Trophoblast cell (in vitro differentiated cells and primary cell): ENCODE measurements around the gene MOBP.

Experiments
- DNase-seq, 2 donors: peaks; one replicate each; pipeline ENCODE4 v3.0.0-alpha.2; 2016
- H2AFZ ChIP-seq: 2 replicates; pipeline ENCODE4 v1.6.1; 2013; ENCODE audit warnings: low read length, moderate library complexity, mild to moderate bottlenecking; ENCODE audit not compliant: insufficient read depth, poor library complexity
- H2AK5ac ChIP-seq: 2 replicates; pipeline ENCODE4 v1.6.1; 2013; ENCODE audit warnings: mild to moderate bottlenecking, low read length
- H2BK120ac ChIP-seq: 2 replicates; pipeline ENCODE4 v1.6.1; 2013; ENCODE audit warnings: low read length, mild to moderate bottlenecking, moderate library complexity; ENCODE audit not compliant: insufficient read depth, poor library complexity
- H2BK12ac ChIP-seq: 2 replicates; pipeline ENCODE4 v1.6.1; 2013; ENCODE audit warnings: mild to moderate bottlenecking, low read length, moderate library complexity
- H2BK5ac ChIP-seq: 2 replicates; pipeline ENCODE4 v1.6.1; 2013; ENCODE audit warnings: low read length, low read depth, moderate library complexity, mild to moderate bottlenecking; ENCODE audit not compliant: poor library complexity
- H3K14ac ChIP-seq: 2 replicates; pipeline ENCODE4 v1.6.1; 2013; ENCODE audit warnings: mild to moderate bottlenecking, low read length
- H3K18ac ChIP-seq: 2 replicates; pipeline ENCODE4 v1.6.1; 2013; ENCODE audit warnings: mild to moderate bottlenecking, low read length
- H3K23ac ChIP-seq: 2 replicates; pipeline ENCODE4 v1.6.1; 2013; ENCODE audit warnings: low read length
- H3K27ac ChIP-seq: 2 replicates; pipeline ENCODE4 v1.5.1; 2013; ENCODE audit warnings: low read depth, mild to moderate bottlenecking, inconsistent platforms, low read length, moderate library complexity
- H3K27me3 ChIP-seq: 2 replicates; pipeline ENCODE4 v1.6.1; 2013; ENCODE audit warnings: inconsistent platforms, mild to moderate bottlenecking, low read length, moderate library complexity; ENCODE audit not compliant: insufficient read depth
- H3K36me3 ChIP-seq, 2 experiments: 1 replicate in 1 of 2; 2 replicates in 1 of 2; pipeline ENCODE4 v1.6.1; 2013; ENCODE audit warnings: low read length in 2 of 2, mild to moderate bottlenecking in 2 of 2, moderate library complexity in 1 of 2; ENCODE audit not compliant: insufficient read depth in 2 of 2, control insufficient read depth in 1 of 2
- H3K4ac ChIP-seq: 2 replicates; pipeline ENCODE4 v1.6.1; 2013; ENCODE audit warnings: low read depth, mild to moderate bottlenecking, low read length, moderate library complexity
- H3K4me1 ChIP-seq, 2 experiments: 1 replicate in 1 of 2; 2 replicates in 1 of 2; pipeline ENCODE4 v1.6.1; 2013; ENCODE audit warnings: low read length in 2 of 2, mild to moderate bottlenecking in 2 of 2, moderate library complexity in 1 of 2; ENCODE audit not compliant: insufficient read depth in 2 of 2, control insufficient read depth in 1 of 2
- H3K4me2 ChIP-seq: 2 replicates; pipeline ENCODE4 v1.6.1; 2013; ENCODE audit warnings: inconsistent platforms, mild to moderate bottlenecking, low read length, moderate library complexity
- H3K4me3 ChIP-seq: 2 replicates; pipeline ENCODE4 v1.5.1; 2013; ENCODE audit warnings: mild to moderate bottlenecking, low read depth, low read length, inconsistent platforms
- H3K79me1 ChIP-seq: one replicate; pipeline ENCODE4 v1.6.1; 2013; ENCODE audit warnings: low read length
- H3K79me2 ChIP-seq: 2 replicates; pipeline ENCODE4 v1.6.1; 2013; ENCODE audit warnings: low read length, mild to moderate bottlenecking; ENCODE audit not compliant: control insufficient read depth, insufficient read depth, poor library complexity
- H3K9ac ChIP-seq: 2 replicates; pipeline ENCODE4 v1.6.1; 2013; ENCODE audit warnings: mild to moderate bottlenecking, low read length
- H3K9me3 ChIP-seq: 2 replicates; pipeline ENCODE4 v1.6.1; 2013; ENCODE audit warnings: low read depth, mild to moderate bottlenecking, control low read depth, inconsistent platforms, low read length; ENCODE audit not compliant: insufficient read depth
- H4K12ac ChIP-seq: 2 replicates; pipeline ENCODE4 v1.6.1; 2013; ENCODE audit warnings: low read depth, mild to moderate bottlenecking, low read length, moderate library complexity
- H4K8ac ChIP-seq: 2 replicates; pipeline ENCODE4 v1.6.1; 2013; ENCODE audit warnings: low read depth, mild to moderate bottlenecking, low read length, moderate library complexity
- H4K91ac ChIP-seq: one replicate; pipeline ENCODE4 v1.6.1; 2013; ENCODE audit warnings: low read depth, mild to moderate bottlenecking, low read length, moderate library complexity
- WGBS: extraction: QIAGEN DNeasy Blood & Tissue Kit; methylation state at CpG from one replicate; pipeline ENCODE4 v1.1.7; 2013; ENCODE audit warnings: missing lambda C conversion rate; ENCODE audit not compliant: insufficient read length, insufficient coverage; ENCODE audit errors: extremely low coverage; 5-methylcytosine and 5-hydroxymethylcytosine counted together

MOBP gene

GRCh38 chr3:39528844-39529243 is 61.4 kb downstream of the MOBP start:
- no peak overlapping the region for H2AFZ ChIP-seq
- no peak overlapping the region for H3K14ac ChIP-seq
- H3K79me1 ChIP-seq: no peaks in the 10 kb centered on the region
- no peak overlapping the region for H4K12ac ChIP-seq
- H3K18ac ChIP-seq: no peak overlapping the region
- no peak overlapping the region for H2BK120ac ChIP-seq
- WGBS: no CpG with 5 or more reads among the region's 4 CpGs
- peaks cover 4% of the 10 kb centered on the region for H3K9me3 ChIP-seq
- H4K91ac ChIP-seq: no peak overlapping the region
- no peak overlapping the region for H3K4me2 ChIP-seq
- no peak overlapping the region for H3K27ac ChIP-seq
- no peak overlapping the region for H2BK5ac ChIP-seq
- peak overlapping the region; percentile 55 for H3K9ac ChIP-seq
- no peak overlapping the region for H3K23ac ChIP-seq
- no peak overlapping the region for H4K8ac ChIP-seq
- no peak overlapping the region for H2AK5ac ChIP-seq
- H3K4me3 ChIP-seq: no peak overlapping the region
- H3K79me2 ChIP-seq: no peaks in the 10 kb centered on the region
- no peaks in the 10 kb centered on the region for H3K27me3 ChIP-seq
- H3K36me3 ChIP-seq: no peaks in the 10 kb centered on the region
- H2BK12ac ChIP-seq: no peak overlapping the region
- H3K4ac ChIP-seq: no peak overlapping the region
- DNase-seq: peak in 1 of 2 donors; percentile 35
- H3K4me1 ChIP-seq: peaks cover 4% of the 10 kb centered on the region in 2 experiments

GRCh38 chr3:39529577-39529976 is 62.1 kb downstream of the MOBP start:
- Histone ChIP-seq H2AK5ac (no peak overlapping the region), H3K4ac (no peak overlapping the region), H3K4me2 (no peak overlapping the region), H3K23ac (no peak overlapping the region), H3K27ac (no peak overlapping the region), H3K79me2 (no peaks in the 10 kb centered on the region), H2AFZ (no peak overlapping the region), H3K18ac (no peak overlapping the region), H3K14ac (no peak overlapping the region), H2BK120ac (no peak overlapping the region), H4K91ac (no peak overlapping the region), H3K9me3 (peaks cover 4% of the 10 kb centered on the region), H3K36me3 (no peaks in the 10 kb centered on the region), H4K12ac (no peak overlapping the region), H3K4me3 (no peak overlapping the region), H3K27me3 (no peaks in the 10 kb centered on the region), H3K79me1 (no peaks in the 10 kb centered on the region), H2BK5ac (no peak overlapping the region), H4K8ac (no peak overlapping the region), H3K9ac (no peak overlapping the region), H2BK12ac (no peak overlapping the region), H3K4me1 (peaks cover 4% of the 10 kb centered on the region in 2 experiments)
- WGBS: no CpG with 5 or more reads among the region's 9 CpGs
- DNase-seq: peak; percentile 9 to 38

GRCh38 chr3:39531066-39531465 is 63.6 kb downstream of the MOBP start:
- WGBS: no CpG with 5 or more reads among the region's 6 CpGs
- H3K4me2 ChIP-seq: no peak overlapping the region
- no peak for DNase-seq

GRCh38 chr3:39531665-39532064 is 64.2 kb downstream of the MOBP start:
- H3K9me3 ChIP-seq: no peaks in the 10 kb centered on the region
- H3K79me2 ChIP-seq: no peaks in the 10 kb centered on the region
- no peak overlapping the region for H3K14ac ChIP-seq
- H3K4me3 ChIP-seq: no peak overlapping the region
- no peak overlapping the region for H4K12ac ChIP-seq
- H3K4me1 ChIP-seq: peaks cover 4% of the 10 kb centered on the region in 2 experiments
- no peak overlapping the region for H3K4ac ChIP-seq
- H3K79me1 ChIP-seq: no peaks in the 10 kb centered on the region
- WGBS: no CpG with 5 or more reads among the region's 3 CpGs
- no peak overlapping the region for H3K4me2 ChIP-seq
- H3K23ac ChIP-seq: no peak overlapping the region
- H3K27me3 ChIP-seq: no peaks in the 10 kb centered on the region
- no peak overlapping the region for H2AFZ ChIP-seq
- H3K27ac ChIP-seq: no peak overlapping the region
- no peak overlapping the region for H3K9ac ChIP-seq
- H3K18ac ChIP-seq: no peak overlapping the region
- no peak overlapping the region for H2BK12ac ChIP-seq
- H3K36me3 ChIP-seq: no peaks in the 10 kb centered on the region
- H4K91ac ChIP-seq: no peak overlapping the region
- peak in 1 of 2 donors; percentile 49 for DNase-seq
- H2BK5ac ChIP-seq: no peak overlapping the region
- no peak overlapping the region for H2AK5ac ChIP-seq
- H2BK120ac ChIP-seq: no peak overlapping the region
- no peak overlapping the region for H4K8ac ChIP-seq

More at GRCh38 chr3:39531066-39531465, 63.6 kb downstream of the MOBP start:
- H4K12ac ChIP-seq: no peak overlapping the region
- peak overlapping the region; percentile 47 for H3K18ac ChIP-seq
- no peaks in the 10 kb centered on the region for H3K79me2 ChIP-seq
- no peaks in the 10 kb centered on the region for H3K9me3 ChIP-seq
- no peak overlapping the region for H2AFZ ChIP-seq
- H3K9ac ChIP-seq: no peak overlapping the region
- no peaks in the 10 kb centered on the region for H3K36me3 ChIP-seq
- no peak overlapping the region for H2BK12ac ChIP-seq
- no peak overlapping the region for H4K8ac ChIP-seq
- H2AK5ac ChIP-seq: no peak overlapping the region
- no peak overlapping the region for H3K14ac ChIP-seq
- no peak overlapping the region for H3K4ac ChIP-seq
- H4K91ac ChIP-seq: no peak overlapping the region
- no peaks in the 10 kb centered on the region for H3K79me1 ChIP-seq
- H3K4me3 ChIP-seq: no peak overlapping the region
- no peak overlapping the region for H3K27ac ChIP-seq
- H3K23ac ChIP-seq: no peak overlapping the region
- no peaks in the 10 kb centered on the region for H3K27me3 ChIP-seq
- H2BK120ac ChIP-seq: no peak overlapping the region
- H3K4me1 ChIP-seq: peaks cover 4% of the 10 kb centered on the region in 2 experiments
- H2BK5ac ChIP-seq: no peak overlapping the region
